ENCODE data around the gene VKORC1.
A peak's percentile ranks its signal among the peaks of the same experiment; 100 is the strongest.

- TF ChIP-seq CTCF (IDR thresholded peaks at IDR 0.05; ENCODE audit: insufficient read depth, low read length), result peak; percentile 20
- TF ChIP-seq POLR2AphosphoS5 (IDR thresholded peaks at IDR 0.05; ENCODE audit: low read depth), result peak; percentile 36; the same call in 1 of the 2 replicates
- no peak for TF ChIP-seq REST (IDR thresholded peaks at IDR 0.05; ENCODE audit: insufficient replicate concordance, low read depth)
These were observed 15.2 kb downstream of the VKORC1 start for GRCh38 chr16:31079342-31079944.

Measured in HL-60 (cell line).